GM18508 (cell line): Measurements from ENCODE around the gene ANO1.
"Not testable (repeated sequence)": the region's sequence is repeated elsewhere in the genome, so short reads cannot be mapped to it uniquely, and the experiment has no call there.

ENCODE experiments used
- ATAC-seq: cut with Tn5 transposase; IDR thresholded peaks from one replicate; pipeline ENCODE4 v1.9.1; 2021; ENCODE audit warnings: moderate number of reproducible peaks; ENCODE audit not compliant: insufficient read depth, unreplicated experiment

ANO1 gene

GRCh38 chr11:70180906-70181305 lies 102.8 kb downstream of the ANO1 start:
- no peak for ATAC-seq

GRCh38 chr11:70182266-70182665 lies 104.1 kb downstream of the ANO1 start:
- ATAC-seq: no peak

- no peak for ATAC-seq
These were observed 104.9 kb downstream of the ANO1 start for GRCh38 chr11:70183032-70183431.

GRCh38 chr11:70183483-70184176 lies 105.5 kb downstream of the ANO1 start:
- no peak for ATAC-seq

GRCh38 chr11:70184396-70184795 lies 106.3 kb downstream of the ANO1 start:
- ATAC-seq: no peak

GRCh38 chr11:70185348-70186055 lies 107.4 kb downstream of the ANO1 start:
- no peak for ATAC-seq

GRCh38 chr11:70186420-70186819 lies 108.3 kb downstream of the ANO1 start:
- no peak for ATAC-seq

GRCh38 chr11:70186936-70187335 lies 108.8 kb downstream of the ANO1 start:
- ATAC-seq: no peak

- no peak for ATAC-seq
These were observed 109.7 kb downstream of the ANO1 start for GRCh38 chr11:70187771-70188170.

- ATAC-seq: no peak
These were observed 111.5 kb downstream of the ANO1 start for GRCh38 chr11:70189622-70190021.

- no peak for ATAC-seq
These were observed 113.5 kb downstream of the ANO1 start for GRCh38 chr11:70191495-70192140.

- no peak for ATAC-seq
These were observed 114.7 kb downstream of the ANO1 start for GRCh38 chr11:70192666-70193410.

- ATAC-seq: no peak
These were observed 115.5 kb downstream of the ANO1 start for GRCh38 chr11:70193411-70194292.

GRCh38 chr11:70194792-70195791 lies 117.0 kb downstream of the ANO1 start:
- no peak for ATAC-seq

GRCh38 chr11:70200212-70200844 lies 122.2 kb downstream of the ANO1 start:
- ATAC-seq: no peak

GRCh38 chr11:70201047-70201446 lies 122.9 kb downstream of the ANO1 start:
- not testable (repeated sequence) for ATAC-seq

GRCh38 chr11:70201882-70202861 lies 124.1 kb downstream of the ANO1 start:
- no peak for ATAC-seq
